GM19240 (cell line): ENCODE measurements around the gene HACL1.
"Not testable (repeated sequence)": the region's sequence is repeated elsewhere in the genome, so short reads cannot be mapped to it uniquely, and the experiment has no call there.

Experiments used
- DNase-seq: peaks from one replicate; pipeline ENCODE4 v3.0.0; 2011; ENCODE audit warnings: low spot score; ENCODE audit not compliant: insufficient read length

Gene HACL1

GRCh38 chr3:15581471-15582394 lies 19.6 kb downstream of the HACL1 start:
- DNase-seq: no peak

- DNase-seq: no peak
Observed at GRCh38 chr3:15579051-15579450, 22.3 kb downstream of the HACL1 start.

DNA sequence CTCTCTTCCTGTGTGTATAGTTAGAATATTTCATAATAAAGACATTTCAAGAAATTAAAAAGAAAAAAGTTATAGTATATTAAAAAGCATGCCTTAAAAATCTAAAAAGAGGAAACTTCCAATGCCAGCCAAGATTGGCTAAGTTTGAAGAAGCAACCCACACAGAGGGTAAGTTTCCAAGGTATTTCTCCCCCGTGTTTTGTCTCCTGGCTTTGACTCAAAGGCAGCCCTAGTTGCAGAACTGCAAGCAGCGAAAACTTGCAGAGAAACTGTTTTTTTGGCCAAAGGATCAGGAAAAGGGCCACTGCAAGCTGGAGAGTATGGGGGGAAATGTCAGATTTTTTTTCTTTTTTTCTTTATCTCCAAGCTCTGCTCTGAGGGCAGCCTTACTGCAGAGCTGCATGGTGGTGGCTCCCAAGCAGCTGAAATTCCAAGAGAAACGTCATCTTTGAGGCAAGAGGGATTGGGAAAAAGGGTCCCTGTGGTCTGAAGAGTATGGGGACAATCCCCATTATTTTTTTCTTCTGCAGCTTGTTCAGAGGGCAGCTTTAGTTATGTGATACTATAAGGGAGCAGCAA lies 23.0 kb downstream of the HACL1 start:
- no peak for DNase-seq

DNA sequence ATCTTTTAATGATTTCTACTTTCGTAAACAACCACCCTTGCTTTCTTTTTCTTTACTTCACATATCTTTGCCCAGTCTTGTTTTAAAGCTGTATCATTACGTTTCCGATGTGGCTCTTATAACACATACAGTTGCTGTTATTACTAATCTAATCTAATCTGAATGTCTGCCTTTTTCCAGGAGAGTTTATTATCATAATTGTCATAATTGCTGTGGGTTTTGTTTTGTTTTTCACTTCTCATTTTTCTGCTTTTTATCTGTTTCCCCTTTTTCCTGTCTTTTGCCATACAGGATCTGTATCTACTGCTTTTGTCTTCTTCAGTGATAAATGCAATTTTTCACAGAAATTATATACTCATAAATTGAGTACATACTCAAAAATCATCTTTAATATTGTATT lies 24.9 kb downstream of the HACL1 start:
- DNase-seq: no peak

GRCh38 chr3:15575446-15575845 lies 25.9 kb downstream of the HACL1 start:
- no peak for DNase-seq

DNA sequence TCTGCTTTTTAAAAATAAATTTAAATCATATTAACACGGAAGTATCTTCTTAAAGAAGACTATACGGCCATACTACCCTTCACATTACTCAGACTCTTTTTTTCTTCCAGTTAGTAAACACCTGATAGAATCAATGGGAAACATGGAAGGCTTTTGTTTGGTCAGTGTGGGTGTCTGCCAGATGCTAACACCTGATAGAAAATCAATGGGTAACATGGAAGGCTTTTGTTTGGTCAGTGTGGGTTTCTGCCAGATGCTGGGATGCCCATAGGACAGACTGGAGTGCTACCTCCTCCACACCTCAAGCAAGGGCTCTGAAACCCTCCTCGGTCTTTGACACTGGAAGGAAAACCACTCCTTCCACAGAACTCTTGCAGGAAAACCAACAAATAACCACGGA lies 29.2 kb downstream of the HACL1 start:
- no peak for DNase-seq

DNA sequence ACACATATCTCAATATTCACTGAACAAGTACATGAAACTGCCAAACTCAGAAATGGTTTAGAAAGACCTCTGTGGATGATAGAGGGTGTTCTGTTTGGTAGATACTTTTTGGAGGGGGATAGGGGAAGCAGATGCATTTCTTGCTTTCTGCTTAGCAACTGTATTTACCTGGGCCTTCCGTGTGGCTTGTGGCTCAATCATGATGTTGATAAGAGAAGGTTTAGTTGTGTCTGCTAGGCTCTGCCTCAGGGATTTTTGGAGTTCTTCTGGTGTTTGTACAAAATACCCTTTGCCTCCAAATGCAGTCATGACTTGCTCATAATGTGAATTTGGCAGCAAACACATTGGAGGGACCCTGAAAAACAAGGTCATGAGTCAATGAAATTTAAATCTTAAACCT lies 38.2 kb downstream of the HACL1 start:
- DNase-seq: no peak

- no peak for DNase-seq
Observed at GRCh38 chr3:15562560-15562959, 38.8 kb downstream of the HACL1 start.

DNA sequence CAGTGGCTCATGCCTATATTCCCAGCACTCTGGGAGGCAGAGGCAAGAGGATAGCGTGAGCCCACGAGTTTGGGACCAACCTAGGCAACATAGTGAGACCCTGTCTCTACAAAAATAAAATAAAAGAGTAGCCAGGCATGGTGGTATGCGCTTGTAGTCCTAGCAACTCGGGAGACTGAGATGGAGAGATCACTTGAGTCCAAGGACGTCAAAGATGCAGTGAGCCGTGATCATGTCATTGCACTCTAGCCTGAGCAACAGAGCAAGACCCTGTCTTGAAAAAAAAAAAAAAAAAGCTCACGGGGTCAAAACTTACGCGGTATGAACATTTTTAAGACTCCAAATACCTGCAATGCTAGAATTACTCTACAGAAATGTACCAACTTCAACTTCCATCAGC lies 42.8 kb downstream of the HACL1 start:
- no peak for DNase-seq

- DNase-seq: peak; percentile 4
Observed at GRCh38 chr3:15557511-15557946, 43.8 kb downstream of the HACL1 start.

DNA sequence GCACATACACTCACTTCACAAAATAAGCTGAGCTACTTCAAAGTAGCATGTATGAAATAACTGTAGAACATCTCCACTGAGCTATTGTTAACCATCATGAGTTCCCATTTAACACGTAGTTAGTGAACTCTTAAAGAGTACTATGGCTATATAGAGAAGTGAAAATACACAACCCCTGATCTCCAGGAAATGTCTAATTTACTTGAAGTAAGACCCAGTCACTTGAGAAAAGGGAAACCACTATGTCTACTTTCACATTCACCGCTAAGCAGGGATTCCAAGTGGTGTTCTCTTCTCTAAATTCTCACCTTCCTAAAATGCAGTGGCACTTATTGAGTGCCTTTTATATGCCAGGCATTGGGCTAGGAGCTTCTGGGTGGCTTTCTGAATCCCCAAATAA lies 44.9 kb downstream of the HACL1 start:
- DNase-seq: peak; percentile 8

- no peak for DNase-seq
Observed at GRCh38 chr3:15553749-15554148, 47.6 kb downstream of the HACL1 start.

GRCh38 chr3:15551902-15552301 lies 49.5 kb downstream of the HACL1 start:
- DNase-seq: no peak

GRCh38 chr3:15549846-15550245 lies 51.5 kb downstream of the HACL1 start:
- DNase-seq: no peak

DNA sequence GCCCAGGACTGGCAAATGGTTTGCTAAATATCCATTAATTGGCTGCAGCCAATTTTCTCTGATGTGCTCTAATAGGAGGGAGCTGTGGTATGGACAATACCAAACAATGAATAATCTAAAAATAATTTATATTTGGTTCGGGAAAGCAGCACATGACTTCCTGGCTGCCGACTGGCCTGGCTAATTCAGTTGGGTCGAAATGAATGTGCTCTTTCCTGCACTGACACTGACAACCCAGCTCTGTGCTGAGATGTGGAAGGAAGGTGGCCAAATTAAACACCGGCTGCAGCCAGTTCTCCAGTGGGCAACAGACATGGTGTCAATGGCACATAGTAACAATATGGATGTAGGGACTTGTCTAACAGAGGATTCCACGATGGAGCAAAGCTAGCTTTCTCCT lies 58.8 kb downstream of the HACL1 start:
- no peak for DNase-seq

GRCh38 chr3:15541371-15541770 lies 60.0 kb downstream of the HACL1 start:
- no peak for DNase-seq

- no peak for DNase-seq
Observed at GRCh38 chr3:15539066-15539465, 62.3 kb downstream of the HACL1 start.

GRCh38 chr3:15538345-15538744 lies 63.0 kb downstream of the HACL1 start:
- no peak for DNase-seq

GRCh38 chr3:15536856-15537255 lies 64.5 kb downstream of the HACL1 start:
- DNase-seq: no peak

DNA sequence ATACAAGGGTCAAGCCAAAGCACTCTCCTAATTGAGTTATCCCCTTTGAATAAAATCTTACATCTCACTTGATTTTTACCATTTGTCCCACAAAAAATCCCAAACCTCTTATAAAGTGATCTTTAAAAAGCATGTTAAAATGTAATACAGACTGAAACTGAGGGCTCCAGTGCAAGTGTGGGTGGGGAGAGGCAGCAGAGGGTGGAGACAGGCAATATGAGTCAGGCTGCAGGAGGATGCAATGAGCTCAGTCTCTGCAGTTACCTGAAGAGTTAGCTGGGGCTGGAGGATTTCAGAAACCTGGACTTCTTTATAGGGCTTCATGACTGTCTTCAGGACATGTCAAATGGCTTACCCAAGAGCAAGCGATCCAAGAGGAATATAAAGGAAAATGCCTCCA lies 65.6 kb downstream of the HACL1 start:
- no peak for DNase-seq

DNA sequence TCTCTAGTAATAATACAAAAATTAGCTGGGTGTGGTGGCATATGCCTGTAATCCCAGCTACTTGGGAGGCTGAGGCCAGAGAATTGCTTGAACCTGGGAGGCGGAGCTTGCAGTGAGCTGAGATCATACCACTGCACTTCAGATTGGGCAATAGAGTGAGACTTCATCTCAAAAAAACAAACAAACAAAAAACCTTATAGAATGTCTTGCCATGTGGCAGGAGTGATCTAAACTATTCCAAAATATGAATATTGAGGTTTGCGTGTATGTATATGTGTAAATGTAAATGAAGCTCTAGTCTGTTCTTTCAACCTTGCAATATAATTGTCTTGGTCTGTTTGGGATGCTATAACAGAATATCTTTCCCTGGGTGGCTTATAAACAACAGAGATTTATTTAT lies 68.8 kb downstream of the HACL1 start:
- DNase-seq: not testable (repeated sequence)

GRCh38 chr3:15531346-15531745 lies 70.0 kb downstream of the HACL1 start:
- DNase-seq: no peak
